Inflammatory macrophage treated with lipopolysaccharide for 4 hours (primary cell): ENCODE data around the gene ZNF425.
A peak's percentile ranks its signal among the peaks of the same experiment; 100 is the strongest.
"Not testable (repeated sequence)": the region's sequence is repeated elsewhere in the genome, so short reads cannot be mapped to it uniquely, and the experiment has no call there.

Source experiments
- DNase-seq: peaks from one replicate; pipeline ENCODE4 v3.0.0-alpha.2; 2020

The ZNF425 gene

GRCh38 chr7:149125863-149126661 lies at the start of gene ZNF425:
Gene ZNF425 (minus strand): TSS chr7:149126324. CDS start chr7:149126213, 111 bp downstream.
- DNase-seq = peak; percentile 92

GRCh38 chr7:149175150-149175549 lies 49.0 kb upstream of the ZNF425 start:
- no peak for DNase-seq

GRCh38 chr7:149172534-149172920 lies 46.4 kb upstream of the ZNF425 start:
- DNase-seq = no peak

GRCh38 chr7:149171892-149172533 lies 45.9 kb upstream of the ZNF425 start:
- no peak for DNase-seq

GRCh38 chr7:149166630-149167352 lies 40.7 kb upstream of the ZNF425 start:
- no peak for DNase-seq

- no peak for DNase-seq
Measured at GRCh38 chr7:149166142-149166541, 40.0 kb upstream of the ZNF425 start.

GRCh38 chr7:149161241-149161848 lies 35.2 kb upstream of the ZNF425 start:
- DNase-seq = no peak

GRCh38 chr7:149156898-149157297 lies 30.8 kb upstream of the ZNF425 start:
- DNase-seq = no peak

- no peak for DNase-seq
Measured at GRCh38 chr7:149154056-149154455, 27.9 kb upstream of the ZNF425 start.

GRCh38 chr7:149153346-149153745 lies 27.2 kb upstream of the ZNF425 start:
- no peak for DNase-seq

- no peak for DNase-seq
Measured at GRCh38 chr7:149150981-149151380, 24.9 kb upstream of the ZNF425 start.

GRCh38 chr7:149147752-149148653 lies 21.9 kb upstream of the ZNF425 start:
- DNase-seq = peak; percentile 56

GRCh38 chr7:149147072-149147751 lies 21.1 kb upstream of the ZNF425 start, which contains the start of gene ZNF398:
Gene ZNF398 (plus strand): TSS chr7:149147453. CDS start chr7:149147743, 290 bp downstream.
- DNase-seq = peak; percentile 80

- peak; percentile 68 for DNase-seq
Measured at GRCh38 chr7:149145031-149145845, 19.1 kb upstream of the ZNF425 start.

- not testable (repeated sequence) for DNase-seq
Measured at GRCh38 chr7:149144436-149144922, 18.4 kb upstream of the ZNF425 start.

- no peak for DNase-seq
Measured at GRCh38 chr7:149141893-149142292, 15.8 kb upstream of the ZNF425 start.

GRCh38 chr7:149140831-149141230 lies 14.7 kb upstream of the ZNF425 start:
- DNase-seq = peak; percentile 85

- no peak for DNase-seq
Measured at GRCh38 chr7:149136118-149136517, 10.0 kb upstream of the ZNF425 start.

- DNase-seq = no peak
Measured at GRCh38 chr7:149133028-149133710, 7.0 kb upstream of the ZNF425 start.
